Neutrophil (primary cell): ENCODE results near the gene ZNF362.

Experiments used
- H3K27ac ChIP-seq: fragments of 200-600 bp; sonication (generic); 2 replicates; pipeline ENCODE4 v1.5.1; 2016; ENCODE audit warnings: mild to moderate bottlenecking, moderate library complexity
- H3K27me3 ChIP-seq: fragments of 200-600 bp; sonication (generic); 2 replicates; pipeline ENCODE4 v1.6.0; 2016; ENCODE audit warnings: mild to moderate bottlenecking
- H3K36me3 ChIP-seq: fragments of 200-600 bp; sonication (generic); 2 replicates; pipeline ENCODE4 v1.5.1; 2017
- H3K4me1 ChIP-seq, 2 experiments: fragments of 200-600 bp in 1 of 2; sonication (generic) in 1 of 2; 1 replicate in 1 of 2; 2 replicates in 1 of 2; pipeline versions ENCODE4 v1.5.1 to v1.6.1; 2013 to 2016; ENCODE audit warnings: low read depth in 1 of 2, low read length in 1 of 2, mild to moderate bottlenecking in 1 of 2, moderate library complexity in 1 of 2; ENCODE audit not compliant: control insufficient read depth in 1 of 2, insufficient read depth in 1 of 2
- H3K4me3 ChIP-seq, 2 experiments: fragments of 200-600 bp in 1 of 2; sonication (generic) in 1 of 2; 1 replicate in 1 of 2; 2 replicates in 1 of 2; pipeline ENCODE4 v1.5.1; 2013 to 2016; ENCODE audit warnings: low read depth in 1 of 2, low read length in 1 of 2, mild to moderate bottlenecking in 1 of 2, moderate library complexity in 1 of 2
- H3K9me3 ChIP-seq: fragments of 200-600 bp; sonication (generic); 2 replicates; pipeline ENCODE4 v1.5.1; 2016
- CTCF ChIP-seq: fragments of 200-600 bp; sonication (generic); IDR thresholded peaks from 2 replicates; pipeline ENCODE4 v1.5.1; 2016; ENCODE audit warnings: antibody characterized with exemption

ZNF362 gene

GRCh38 chr1:33338440-33339211, 82.3 kb downstream of the ZNF362 start:
- H3K9me3 ChIP-seq = no peaks in the 10 kb centered on the region
- TF ChIP-seq CTCF = no peak
- peaks cover 44% of the 10 kb centered on the region for H3K36me3 ChIP-seq
- peaks cover 100% of the 10 kb centered on the region in 2 experiments for H3K4me1 ChIP-seq
- no peaks in the 10 kb centered on the region for H3K27me3 ChIP-seq
- H3K4me3 ChIP-seq = peak overlapping the region; percentile 52 to 60
- peak overlapping the region; percentile 96 for H3K27ac ChIP-seq

GRCh38 chr1:33339413-33339812, 83.1 kb downstream of the ZNF362 start:
- peaks cover 100% of the 10 kb centered on the region in 2 experiments for H3K4me1 ChIP-seq
- H3K27ac ChIP-seq = peak overlapping the region; percentile 96
- H3K4me3 ChIP-seq = peak overlapping the region; percentile 52 to 60
- TF ChIP-seq CTCF = no peak
- H3K36me3 ChIP-seq = peaks cover 42% of the 10 kb centered on the region
- no peaks in the 10 kb centered on the region for H3K9me3 ChIP-seq
- H3K27me3 ChIP-seq = no peaks in the 10 kb centered on the region

GRCh38 chr1:33341190-33341589, 84.9 kb downstream of the ZNF362 start:
- Histone ChIP-seq H3K9me3 (no peaks in the 10 kb centered on the region), H3K4me1 (peaks cover 100% of the 10 kb centered on the region in 2 experiments), H3K27me3 (no peaks in the 10 kb centered on the region), H3K4me3 (peak overlapping the region; percentile 52 to 60), H3K27ac (peak overlapping the region; percentile 96), H3K36me3 (peaks cover 48% of the 10 kb centered on the region)
- no peak for TF ChIP-seq CTCF

GRCh38 chr1:33342041-33342723, 85.9 kb downstream of the ZNF362 start:
- H3K9me3 ChIP-seq = no peaks in the 10 kb centered on the region
- no peaks in the 10 kb centered on the region for H3K27me3 ChIP-seq
- H3K4me3 ChIP-seq = peak overlapping the region; percentile 52 to 60
- H3K4me1 ChIP-seq = peaks cover 100% of the 10 kb centered on the region in 2 experiments
- H3K36me3 ChIP-seq = peaks cover 48% of the 10 kb centered on the region
- TF ChIP-seq CTCF = no peak
- H3K27ac ChIP-seq = peak overlapping the region; percentile 96

- Histone ChIP-seq H3K36me3 (peaks cover 62% of the 10 kb centered on the region), H3K9me3 (no peaks in the 10 kb centered on the region), H3K4me3 (peak overlapping the region; percentile 32 to 60), H3K27ac (peak overlapping the region; percentile 96), H3K4me1 (peaks cover 96 to 100% of the 10 kb centered on the region in 2 experiments), H3K27me3 (no peaks in the 10 kb centered on the region)
- no peak for TF ChIP-seq CTCF
Measured at GRCh38 chr1:33343539-33343938, 87.2 kb downstream of the ZNF362 start.
